ENCODE results near the gene R3HDM1. TPM values are rescaled to one million over a fixed set of nuclear protein-coding genes. Genes with fewer than 3 reads are reported as not detected.

Gene R3HDM1
- total and polyA plus RNA-seq, 4 donors: 5.4 to 27.8 (median 13.2) TPM

DNA sequence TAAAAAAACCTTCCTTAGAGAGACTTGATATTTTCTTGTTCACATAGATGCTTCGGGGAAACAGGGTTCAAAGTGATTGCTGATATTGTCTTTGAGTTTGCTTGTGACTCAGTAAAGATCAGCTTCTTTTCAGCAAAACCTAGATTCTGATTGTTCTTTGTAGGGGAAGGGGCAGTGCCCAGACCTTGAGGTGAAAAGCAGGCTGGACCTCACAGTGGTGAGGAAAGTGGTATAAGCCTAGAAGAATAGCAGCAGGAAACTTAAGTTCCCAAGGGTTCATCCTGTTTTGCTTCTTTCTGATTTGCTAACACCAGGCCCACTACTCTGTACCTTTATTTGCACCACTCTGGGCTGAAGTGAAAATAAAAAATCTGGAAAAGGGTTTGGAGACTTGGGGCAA is 231.2 kb downstream of the R3HDM1 start:
- Histone ChIP-seq H3K27me3 (ENCODE audit: control insufficient read depth in 3 of 3, insufficient read depth in 3 of 3, low read length in 2 of 3) (no peaks in the 10 kb centered on the region), H3K4me1 (ENCODE audit: control insufficient read depth in 5 of 5, insufficient read depth in 5 of 5, low read length in 5 of 5) (no peaks in the 10 kb centered on the region), H3K9me3 (ENCODE audit: control insufficient read depth in 4 of 4, insufficient read depth in 3 of 4, low read length in 3 of 4) (peaks cover 0 to 3% (median 0%) of the 10 kb centered on the region in 4 donors), H3K9ac (ENCODE audit: insufficient read depth in 1 of 2, low read length in 2 of 2) (no peak overlapping the region), H3K27ac (ENCODE audit: low read depth in 1 of 2, low read length in 1 of 2) (no peak overlapping the region), H3K4me3 (no peak overlapping the region), H3K36me3 (ENCODE audit: control insufficient read depth in 4 of 4, insufficient read depth in 4 of 4, low read length in 4 of 4) (peaks cover 18 to 45% (median 38%) of the 10 kb centered on the region in 4 donors)
- TF ChIP-seq, protein P1, sequence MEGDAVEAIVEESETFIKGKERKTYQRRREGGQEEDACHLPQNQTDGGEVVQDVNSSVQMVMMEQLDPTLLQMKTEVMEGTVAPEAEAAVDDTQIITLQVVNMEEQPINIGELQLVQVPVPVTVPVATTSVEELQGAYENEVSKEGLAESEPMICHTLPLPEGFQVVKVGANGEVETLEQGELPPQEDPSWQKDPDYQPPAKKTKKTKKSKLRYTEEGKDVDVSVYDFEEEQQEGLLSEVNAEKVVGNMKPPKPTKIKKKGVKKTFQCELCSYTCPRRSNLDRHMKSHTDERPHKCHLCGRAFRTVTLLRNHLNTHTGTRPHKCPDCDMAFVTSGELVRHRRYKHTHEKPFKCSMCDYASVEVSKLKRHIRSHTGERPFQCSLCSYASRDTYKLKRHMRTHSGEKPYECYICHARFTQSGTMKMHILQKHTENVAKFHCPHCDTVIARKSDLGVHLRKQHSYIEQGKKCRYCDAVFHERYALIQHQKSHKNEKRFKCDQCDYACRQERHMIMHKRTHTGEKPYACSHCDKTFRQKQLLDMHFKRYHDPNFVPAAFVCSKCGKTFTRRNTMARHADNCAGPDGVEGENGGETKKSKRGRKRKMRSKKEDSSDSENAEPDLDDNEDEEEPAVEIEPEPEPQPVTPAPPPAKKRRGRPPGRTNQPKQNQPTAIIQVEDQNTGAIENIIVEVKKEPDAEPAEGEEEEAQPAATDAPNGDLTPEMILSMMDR (IDR thresholded peaks at IDR 0.05; ENCODE audit: control extremely low read depth, extremely low read depth): no peak
- DNase-seq (no peak), ATAC-seq (ENCODE audit: insufficient read depth, low FRiP score) (no peak)
- WGBS, 2 donors: 91 to 97% methylated on average over 1 of the region's 1 CpG

DNA sequence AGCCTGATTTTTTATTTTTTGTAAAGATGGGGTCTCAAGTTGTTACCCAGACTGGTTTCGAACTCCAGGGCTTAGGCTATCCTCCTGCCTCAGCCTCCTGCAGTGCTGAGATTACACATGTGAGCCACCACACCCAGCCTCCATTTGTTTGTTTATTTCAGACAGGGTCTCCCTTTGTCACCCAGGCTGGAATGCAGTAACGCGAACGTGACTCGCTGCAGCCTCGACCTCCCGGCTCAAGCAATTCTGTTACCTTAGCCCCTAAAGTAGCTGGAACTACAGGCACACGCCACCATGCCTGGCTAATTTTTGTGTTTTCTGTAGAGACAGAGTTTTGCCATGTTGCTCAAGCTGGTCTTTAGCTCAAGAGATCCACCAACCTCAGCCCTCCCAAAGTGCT is 237.6 kb downstream of the R3HDM1 start:
- no peak overlapping the region for H3K4me3 ChIP-seq
- H3K36me3 ChIP-seq (ENCODE audit: control insufficient read depth in 4 of 4, insufficient read depth in 4 of 4, low read length in 4 of 4): peaks cover 24 to 54% (median 39%) of the 10 kb centered on the region in 4 donors
- no peaks in the 10 kb centered on the region for H3K4me1 ChIP-seq (ENCODE audit: control insufficient read depth in 5 of 5, insufficient read depth in 5 of 5, low read length in 5 of 5)
- H3K27me3 ChIP-seq (ENCODE audit: control insufficient read depth in 3 of 3, insufficient read depth in 3 of 3, low read length in 2 of 3): no peaks in the 10 kb centered on the region
- H3K27ac ChIP-seq (ENCODE audit: low read depth in 1 of 2, low read length in 1 of 2): no peak overlapping the region
- DNase-seq (no peak), ATAC-seq (ENCODE audit: insufficient read depth, low FRiP score) (no peak)
- TF ChIP-seq, protein P1 (IDR thresholded peaks at IDR 0.05; ENCODE audit: control extremely low read depth, extremely low read depth): no peak
- WGBS, 2 donors: 94 to 95% methylated on average over 8 of the region's 8 CpGs
- no peaks in the 10 kb centered on the region for H3K9me3 ChIP-seq (ENCODE audit: control insufficient read depth in 4 of 4, insufficient read depth in 3 of 4, low read length in 3 of 4)
- no peak overlapping the region for H3K9ac ChIP-seq (ENCODE audit: insufficient read depth in 1 of 2, low read length in 2 of 2)

DNA sequence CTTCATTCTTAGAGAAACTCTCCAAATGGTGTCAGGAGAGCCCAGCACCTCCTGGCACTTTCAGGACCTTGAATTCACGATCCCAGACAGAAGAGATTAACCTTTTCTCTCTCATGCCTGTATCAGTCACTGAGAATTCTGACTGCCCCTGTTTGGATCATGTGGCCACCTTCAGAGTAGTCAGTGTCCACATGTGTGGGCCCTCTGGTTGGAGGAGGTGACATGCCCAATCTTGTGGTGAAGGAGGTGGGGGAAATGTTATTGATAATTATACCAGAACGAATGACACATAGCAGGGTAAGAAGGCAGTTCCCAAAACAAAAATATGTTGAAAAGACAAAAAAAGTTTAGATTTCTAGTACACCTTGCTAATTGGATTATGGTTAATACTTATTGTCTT is 242.0 kb downstream of the R3HDM1 start:
- DNase-seq: no peak
- Histone ChIP-seq H3K9me3 (ENCODE audit: control insufficient read depth in 4 of 4, insufficient read depth in 3 of 4, low read length in 3 of 4) (no peaks in the 10 kb centered on the region), H3K36me3 (ENCODE audit: control insufficient read depth in 4 of 4, insufficient read depth in 4 of 4, low read length in 4 of 4) (peaks cover 27 to 67% (median 47%) of the 10 kb centered on the region in 4 donors), H3K27me3 (ENCODE audit: control insufficient read depth in 3 of 3, insufficient read depth in 3 of 3, low read length in 2 of 3) (no peaks in the 10 kb centered on the region), H3K4me3 (no peak overlapping the region), H3K9ac (ENCODE audit: insufficient read depth in 1 of 2, low read length in 2 of 2) (no peak overlapping the region), H3K27ac (ENCODE audit: low read depth in 1 of 2, low read length in 1 of 2) (no peak overlapping the region), H3K4me1 (ENCODE audit: control insufficient read depth in 5 of 5, insufficient read depth in 5 of 5, low read length in 5 of 5) (no peaks in the 10 kb centered on the region)
- TF ChIP-seq, protein P1 (IDR thresholded peaks at IDR 0.05; ENCODE audit: control extremely low read depth, extremely low read depth): no peak
- WGBS, 2 donors: 94 to 95% methylated on average over 2 of the region's 2 CpGs
- ATAC-seq (ENCODE audit: insufficient read depth, low FRiP score): no peak

DNA sequence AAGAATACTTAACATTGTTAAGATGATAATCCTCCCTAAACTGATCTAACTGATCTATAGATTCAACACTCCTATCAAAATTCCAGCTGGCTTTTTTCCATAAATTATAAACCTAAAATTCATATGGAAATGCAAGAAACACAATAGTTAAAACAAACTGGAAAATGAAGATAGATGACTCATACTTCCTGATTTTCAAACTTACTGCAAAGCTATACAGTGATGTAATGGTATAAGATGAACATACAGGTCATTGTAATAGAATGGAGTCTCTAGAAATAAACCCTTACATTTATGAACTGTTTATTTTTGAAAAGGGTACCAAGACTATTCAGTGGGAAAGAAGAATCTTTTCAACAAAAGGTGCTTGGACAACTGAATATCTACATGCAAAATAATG is 242.6 kb downstream of the R3HDM1 start:
- DNase-seq (no peak), ATAC-seq (ENCODE audit: insufficient read depth, low FRiP score) (no peak)
- H3K36me3 ChIP-seq (ENCODE audit: control insufficient read depth in 4 of 4, insufficient read depth in 4 of 4, low read length in 4 of 4): peaks cover 24 to 69% (median 47%) of the 10 kb centered on the region in 4 donors
- no peaks in the 10 kb centered on the region for H3K9me3 ChIP-seq (ENCODE audit: control insufficient read depth in 4 of 4, insufficient read depth in 3 of 4, low read length in 3 of 4)
- no peak overlapping the region for H3K9ac ChIP-seq (ENCODE audit: insufficient read depth in 1 of 2, low read length in 2 of 2)
- no peak overlapping the region for H3K27ac ChIP-seq (ENCODE audit: low read depth in 1 of 2, low read length in 1 of 2)
- TF ChIP-seq, protein P1 (IDR thresholded peaks at IDR 0.05; ENCODE audit: control extremely low read depth, extremely low read depth): no peak
- H3K4me1 ChIP-seq (ENCODE audit: control insufficient read depth in 5 of 5, insufficient read depth in 5 of 5, low read length in 5 of 5): no peaks in the 10 kb centered on the region
- no peaks in the 10 kb centered on the region for H3K27me3 ChIP-seq (ENCODE audit: control insufficient read depth in 3 of 3, insufficient read depth in 3 of 3, low read length in 2 of 3)
- H3K4me3 ChIP-seq: no peak overlapping the region
